COR-L47 (cell line): ENCODE results near the gene COL4A3.
"Not testable (repeated sequence)": the region's sequence is repeated elsewhere in the genome, so short reads cannot be mapped to it uniquely, and the experiment has no call there.

ENCODE experiments used
- DNase-seq: peaks from one replicate; lab custom pipeline; 2025; lab: John Stamatoyannopoulos, UW

The COL4A3 gene

GRCh38 chr2:227154986-227155774 is 9.2 kb upstream of the COL4A3 start:
- DNase-seq, result no peak

- no peak for DNase-seq
These were observed 4.3 kb upstream of the COL4A3 start for GRCh38 chr2:227160164-227160563.

- no peak for DNase-seq
These were observed 2.5 kb upstream of the COL4A3 start for GRCh38 chr2:227161947-227162346.

DNA sequence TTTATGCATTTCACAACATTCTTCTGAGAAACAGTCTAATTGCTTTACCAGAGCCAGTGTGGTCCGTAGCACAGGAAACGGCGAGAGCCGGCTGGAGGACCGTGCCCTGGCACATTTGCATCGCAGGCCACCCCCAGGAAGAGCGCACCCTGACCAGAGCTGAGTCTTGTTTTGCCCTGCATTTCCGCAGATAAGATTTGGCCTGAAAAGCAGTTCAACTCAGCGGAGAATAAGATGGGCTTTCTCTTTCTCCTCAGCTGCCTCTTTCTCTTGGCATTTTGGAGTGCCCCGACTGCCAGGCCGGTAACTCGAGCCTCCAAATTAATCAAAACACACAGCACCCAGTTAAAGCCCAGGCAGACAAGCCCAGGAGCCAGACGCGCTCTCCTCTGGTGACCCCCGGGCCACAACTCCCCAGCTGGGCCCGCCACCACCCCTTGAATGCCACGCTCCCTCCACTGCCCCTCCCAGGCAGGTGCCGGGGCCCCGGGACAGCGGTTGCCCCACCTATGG is 883 bp upstream of the COL4A3 start:
- DNase-seq, result no peak

GRCh38 chr2:227164763-227165291 is 403 bp downstream of the COL4A3 start:
- DNase-seq, result peak; percentile 1

DNA sequence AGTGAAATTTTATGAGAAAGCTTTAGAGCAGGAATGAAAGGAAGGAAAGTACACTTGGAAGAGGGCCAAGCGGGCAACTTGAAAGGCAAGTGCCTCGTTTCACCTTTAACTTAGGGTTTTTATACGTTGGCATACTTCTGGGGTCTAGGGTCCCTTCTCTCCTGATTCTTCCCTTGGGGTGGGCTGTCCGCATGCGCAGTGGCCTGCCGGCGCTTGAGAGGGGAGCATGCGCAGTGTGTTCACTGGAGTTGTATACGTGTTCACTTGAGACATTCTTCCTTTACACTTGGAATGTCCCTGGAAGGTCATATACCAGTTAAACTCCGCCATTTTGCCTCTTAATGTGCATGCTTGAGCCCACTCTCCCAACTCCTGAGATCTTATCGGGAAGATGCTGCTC is 7.4 kb downstream of the COL4A3 start:
- DNase-seq, result not testable (repeated sequence)

DNA sequence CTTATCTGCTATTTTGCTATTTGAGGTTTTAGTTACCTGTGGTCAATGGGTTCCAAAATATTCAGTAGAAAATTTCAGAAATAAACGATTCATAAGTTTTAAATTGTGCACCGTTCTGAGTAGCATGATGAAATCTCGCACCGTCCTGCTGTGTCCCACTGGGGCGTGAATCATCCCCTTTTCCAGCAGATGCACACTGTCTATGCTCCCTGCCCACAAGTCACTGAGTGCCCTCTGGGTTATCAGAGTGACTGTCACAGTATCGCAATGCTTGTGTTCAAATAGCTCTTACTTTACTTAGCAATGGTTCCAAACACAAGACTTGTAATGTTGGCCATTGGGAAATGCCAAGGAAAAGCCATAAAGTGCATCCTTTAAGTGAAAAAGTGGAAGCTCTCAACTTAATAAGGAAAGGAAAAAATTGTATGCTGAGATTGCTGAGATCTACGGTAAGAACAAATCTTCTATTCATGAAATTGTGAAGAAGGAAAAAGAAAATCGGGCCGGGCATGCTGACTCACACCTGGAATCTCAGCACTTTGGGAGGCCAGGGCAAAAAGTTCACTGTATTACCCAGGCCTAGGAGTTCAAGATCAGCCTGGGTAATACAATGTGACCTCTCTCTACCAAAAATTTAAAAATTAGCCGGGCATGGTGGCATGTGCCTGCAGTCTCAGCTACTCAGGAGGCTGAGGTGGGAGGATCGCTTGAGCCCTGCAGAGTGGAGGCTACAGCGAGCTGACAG is 13.3 kb downstream of the COL4A3 start:
- DNase-seq, result no peak

GRCh38 chr2:227179988-227180685 is 15.7 kb downstream of the COL4A3 start:
- no peak for DNase-seq

DNA sequence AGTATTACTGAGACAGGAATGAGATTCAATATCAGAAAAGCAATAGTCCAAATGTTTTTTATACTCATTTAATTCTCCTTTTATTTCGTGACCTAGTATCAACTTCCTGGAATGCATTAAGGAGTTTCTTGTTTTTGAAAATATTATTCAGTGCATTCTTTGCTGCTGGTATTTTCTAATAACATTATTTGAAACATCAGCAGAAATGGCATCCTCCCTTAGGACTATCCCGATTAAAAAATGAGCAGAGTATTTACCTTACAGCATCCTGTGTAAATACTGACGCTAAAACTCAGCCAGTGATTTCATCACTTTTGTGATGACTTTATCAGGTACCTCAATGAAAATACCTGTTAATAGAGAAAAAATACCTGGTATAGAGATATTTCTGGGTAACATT is 16.3 kb downstream of the COL4A3 start:
- no peak for DNase-seq

- DNase-seq, result no peak
These were observed 18.3 kb downstream of the COL4A3 start for GRCh38 chr2:227182765-227183164.

GRCh38 chr2:227183657-227184367 is 19.4 kb downstream of the COL4A3 start:
- no peak for DNase-seq

GRCh38 chr2:227185615-227186232 is 21.3 kb downstream of the COL4A3 start:
- no peak for DNase-seq

DNA sequence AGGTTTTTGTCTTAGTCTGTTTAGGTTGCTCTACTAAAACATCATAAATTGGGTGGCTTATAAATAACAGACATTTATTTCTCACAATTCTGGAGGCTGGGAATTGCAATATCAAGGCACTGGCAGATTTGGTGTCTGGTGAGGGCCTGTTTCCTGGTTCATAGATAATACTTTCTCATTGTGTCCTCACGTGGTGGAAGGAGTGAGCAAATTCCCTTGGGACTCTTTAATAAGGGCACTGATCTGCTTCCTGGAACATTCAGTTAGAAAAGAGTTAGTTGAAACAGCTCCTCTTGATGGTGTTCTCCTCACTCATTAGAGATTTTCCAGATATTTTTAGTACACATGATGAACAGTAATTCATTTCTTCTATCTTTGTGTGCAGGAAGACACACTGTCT is 22.3 kb downstream of the COL4A3 start:
- DNase-seq, result no peak

DNA sequence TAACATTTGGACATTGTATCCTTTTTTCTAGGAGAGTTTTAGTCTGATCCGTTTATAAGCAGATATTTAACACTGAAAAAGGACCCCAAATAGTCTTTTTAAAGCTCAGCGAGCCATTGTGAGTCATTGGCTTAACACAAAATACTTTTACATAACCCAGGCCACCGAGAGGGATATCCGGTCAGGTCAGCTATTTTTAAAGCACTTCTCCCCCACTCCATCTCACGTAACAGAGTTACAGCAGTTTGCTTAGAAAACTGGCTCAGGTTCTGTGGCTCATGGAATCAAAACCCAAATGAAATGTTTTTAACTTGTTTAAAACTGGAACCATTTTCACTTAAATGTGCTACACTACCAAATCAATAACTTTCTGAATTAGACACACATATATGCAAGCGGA is 23.9 kb downstream of the COL4A3 start:
- DNase-seq, result no peak

- DNase-seq, result no peak
These were observed 26.9 kb downstream of the COL4A3 start for GRCh38 chr2:227191367-227191766.

- DNase-seq, result no peak
These were observed 28.1 kb downstream of the COL4A3 start for GRCh38 chr2:227192491-227192890.

GRCh38 chr2:227194219-227194618 is 29.8 kb downstream of the COL4A3 start:
- no peak for DNase-seq

DNA sequence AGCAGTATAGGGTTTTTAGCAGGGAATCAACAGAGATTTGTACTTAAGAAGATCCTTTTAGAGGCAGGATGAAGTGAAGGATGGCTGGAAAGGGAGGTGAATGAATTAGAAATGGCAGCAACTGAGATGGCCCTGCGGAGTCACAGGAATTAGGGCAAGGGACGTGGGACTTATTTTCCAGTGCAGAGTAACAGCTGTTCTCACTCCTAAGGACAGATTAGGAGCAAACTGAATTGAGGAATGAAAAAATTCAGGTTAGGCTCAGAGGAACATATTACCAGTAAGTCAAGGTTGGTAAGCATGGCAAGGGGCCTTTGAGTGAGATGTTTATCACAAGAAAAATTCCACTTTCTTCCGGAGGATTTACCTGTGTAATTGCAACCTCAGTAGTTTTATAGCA is 34.4 kb downstream of the COL4A3 start:
- no peak for DNase-seq

GRCh38 chr2:227201771-227202170 is 37.3 kb downstream of the COL4A3 start:
- no peak for DNase-seq

DNA sequence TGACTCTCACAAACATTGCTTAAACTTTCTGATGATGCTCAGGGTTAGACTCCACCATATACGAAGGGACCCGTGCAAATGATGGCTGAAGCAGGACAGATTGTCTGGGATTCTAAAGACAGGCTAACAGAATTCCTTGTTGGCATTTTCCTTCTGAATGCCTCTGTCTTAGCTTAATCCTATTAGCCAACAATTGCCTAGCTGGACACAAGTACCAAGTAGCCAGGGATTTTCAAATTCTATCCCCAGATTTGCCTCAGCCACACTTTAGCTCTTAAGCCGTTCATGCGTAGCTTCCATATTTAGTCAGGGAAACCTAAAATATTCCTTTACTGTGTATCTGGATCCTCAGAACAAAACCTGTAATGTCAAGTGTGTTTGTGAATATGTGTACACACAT is 40.0 kb downstream of the COL4A3 start:
- no peak for DNase-seq

GRCh38 chr2:227205701-227206100 is 41.3 kb downstream of the COL4A3 start:
- no peak for DNase-seq
